Chondrocyte (in vitro differentiated cells): ENCODE measurements around the gene CASK. TPM values are rescaled to one million over a fixed set of nuclear protein-coding genes. Genes with fewer than 3 reads are reported as not detected.
A peak's percentile ranks its signal among the peaks of the same experiment; 100 is the strongest.

Experiments used
- DNase-seq: peaks from one replicate; pipeline ENCODE4 v3.0.0; 2021; ENCODE audit warnings: mixed read lengths, low spot score
- H3K27ac Mint-ChIP-seq: one replicate; pipeline ENCODE4 v1.8.0; 2021; ENCODE audit warnings: mild to moderate bottlenecking, moderate library complexity, mixed read lengths; ENCODE audit not compliant: unreplicated experiment
- H3K27me3 Mint-ChIP-seq: 2 replicates; pipeline ENCODE4 v1.8.0; 2021; ENCODE audit warnings: low read depth, mixed read lengths
- H3K36me3 Mint-ChIP-seq: 2 replicates; pipeline ENCODE4 v1.8.0; 2021; ENCODE audit warnings: low read depth, mixed read lengths
- H3K4me1 Mint-ChIP-seq: 2 replicates; pipeline ENCODE4 v1.8.0; 2021; ENCODE audit warnings: low read depth, mild to moderate bottlenecking, mixed read lengths
- H3K4me3 Mint-ChIP-seq: one replicate; pipeline ENCODE4 v1.8.0; 2021; ENCODE audit warnings: mild to moderate bottlenecking, moderate library complexity, mixed read lengths; ENCODE audit not compliant: unreplicated experiment
- H3K9me3 Mint-ChIP-seq: 2 replicates; pipeline ENCODE4 v1.8.0; 2021; ENCODE audit warnings: low read depth, mixed read lengths
- total RNA-seq: library from RNA; stranded (reverse); gene quantifications from 3 replicates; pipeline ENCODE4 v1.2.1, GENCODE V29; 2021
- TF ChIP-seq, protein P1 (sequence below): fragments of 200-600 bp; sonication (generic); IDR thresholded peaks from 2 replicates; pipeline ENCODE4 v1.5.0; 2021; ENCODE audit warnings: antibody characterized with exemption, mild to moderate bottlenecking, moderate library complexity

Gene CASK
- total RNA-seq, 1 donor from 2014 or later: 44.9 TPM

DNA sequence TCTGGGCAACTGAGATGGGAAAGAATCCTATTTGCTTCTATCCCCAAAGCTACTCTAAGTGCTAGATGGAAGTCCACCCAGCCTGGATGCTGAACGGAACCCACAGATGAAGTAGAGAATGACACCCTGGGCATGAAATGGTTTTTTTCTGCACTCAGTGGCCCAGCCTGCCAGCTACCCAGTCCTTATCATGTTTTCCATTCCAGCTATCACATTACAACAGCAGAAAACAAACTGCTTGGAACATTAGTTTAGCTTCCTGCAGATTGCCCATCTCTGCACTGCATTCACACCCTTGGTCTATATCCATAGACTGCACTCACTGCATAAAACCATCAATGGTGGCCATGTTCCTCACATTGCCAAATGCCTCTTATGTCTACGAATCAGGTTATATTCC is 397.1 kb downstream of the CASK start:
- H3K4me3 Mint-ChIP-seq: no peak overlapping the region
- TF ChIP-seq, protein P1, sequence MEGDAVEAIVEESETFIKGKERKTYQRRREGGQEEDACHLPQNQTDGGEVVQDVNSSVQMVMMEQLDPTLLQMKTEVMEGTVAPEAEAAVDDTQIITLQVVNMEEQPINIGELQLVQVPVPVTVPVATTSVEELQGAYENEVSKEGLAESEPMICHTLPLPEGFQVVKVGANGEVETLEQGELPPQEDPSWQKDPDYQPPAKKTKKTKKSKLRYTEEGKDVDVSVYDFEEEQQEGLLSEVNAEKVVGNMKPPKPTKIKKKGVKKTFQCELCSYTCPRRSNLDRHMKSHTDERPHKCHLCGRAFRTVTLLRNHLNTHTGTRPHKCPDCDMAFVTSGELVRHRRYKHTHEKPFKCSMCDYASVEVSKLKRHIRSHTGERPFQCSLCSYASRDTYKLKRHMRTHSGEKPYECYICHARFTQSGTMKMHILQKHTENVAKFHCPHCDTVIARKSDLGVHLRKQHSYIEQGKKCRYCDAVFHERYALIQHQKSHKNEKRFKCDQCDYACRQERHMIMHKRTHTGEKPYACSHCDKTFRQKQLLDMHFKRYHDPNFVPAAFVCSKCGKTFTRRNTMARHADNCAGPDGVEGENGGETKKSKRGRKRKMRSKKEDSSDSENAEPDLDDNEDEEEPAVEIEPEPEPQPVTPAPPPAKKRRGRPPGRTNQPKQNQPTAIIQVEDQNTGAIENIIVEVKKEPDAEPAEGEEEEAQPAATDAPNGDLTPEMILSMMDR: no peak
- peaks cover 18% of the 10 kb centered on the region for H3K4me1 Mint-ChIP-seq
- H3K27ac Mint-ChIP-seq: no peak overlapping the region
- H3K27me3 Mint-ChIP-seq: no peaks in the 10 kb centered on the region
- H3K9me3 Mint-ChIP-seq: no peaks in the 10 kb centered on the region
- H3K36me3 Mint-ChIP-seq: peaks cover 9% of the 10 kb centered on the region
- no peak for DNase-seq

DNA sequence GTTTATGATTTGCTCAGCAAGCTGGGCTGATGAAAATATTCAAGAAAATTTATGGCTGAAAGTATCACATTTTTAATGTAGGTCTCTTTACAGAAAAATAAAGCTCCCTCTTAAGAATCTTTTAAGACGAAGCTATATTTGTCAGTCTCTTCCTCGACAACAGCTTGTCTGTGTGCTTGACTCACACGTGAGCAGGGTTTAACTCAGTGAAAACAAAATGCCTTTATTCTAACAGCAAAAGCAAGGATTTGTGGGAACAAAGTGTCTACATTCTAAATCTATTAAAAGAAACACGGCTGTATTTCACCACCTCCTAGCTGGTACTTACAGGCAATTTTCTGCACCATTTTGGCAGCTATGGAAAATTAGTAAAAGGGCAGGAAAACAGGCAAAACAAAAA is 400.7 kb downstream of the CASK start:
- H3K27ac Mint-ChIP-seq: peak overlapping the region; percentile 52

DNA sequence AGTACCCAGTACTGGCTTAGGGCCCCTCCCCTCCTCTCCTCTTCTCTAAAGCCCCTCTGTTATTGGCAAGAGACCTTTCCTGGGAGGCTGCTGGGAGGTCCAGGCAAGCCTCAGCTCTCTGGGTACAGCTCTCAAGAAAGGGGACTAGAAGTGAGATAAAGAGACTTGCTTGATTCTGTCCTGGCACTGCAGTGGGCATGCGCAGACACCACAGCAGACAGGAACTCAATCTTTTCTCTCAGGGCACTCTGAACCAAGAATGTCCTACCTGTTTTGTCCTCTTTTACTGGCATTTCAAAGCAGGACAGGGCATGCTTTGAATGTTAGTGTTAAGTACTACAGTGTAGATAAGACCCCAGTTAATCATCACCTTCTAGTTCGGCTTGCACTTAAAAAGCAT is 401.3 kb downstream of the CASK start:
- Mint-ChIP-seq H3K27ac (no peak overlapping the region), H3K9me3 (no peaks in the 10 kb centered on the region), H3K36me3 (peaks cover 2% of the 10 kb centered on the region), H3K27me3 (no peaks in the 10 kb centered on the region), H3K4me3 (no peak overlapping the region), H3K4me1 (peaks cover 30% of the 10 kb centered on the region)
- TF ChIP-seq, protein P1: no peak
- DNase-seq: no peak

More for the DNA sequence above, 400.7 kb downstream of the CASK start:
- H3K4me1 Mint-ChIP-seq: peaks cover 32% of the 10 kb centered on the region
- H3K27me3 Mint-ChIP-seq: no peaks in the 10 kb centered on the region
- H3K9me3 Mint-ChIP-seq: no peaks in the 10 kb centered on the region
- DNase-seq: no peak
- no peak overlapping the region for H3K4me3 Mint-ChIP-seq
- TF ChIP-seq, protein P1: no peak
- peaks cover 2% of the 10 kb centered on the region for H3K36me3 Mint-ChIP-seq

DNA sequence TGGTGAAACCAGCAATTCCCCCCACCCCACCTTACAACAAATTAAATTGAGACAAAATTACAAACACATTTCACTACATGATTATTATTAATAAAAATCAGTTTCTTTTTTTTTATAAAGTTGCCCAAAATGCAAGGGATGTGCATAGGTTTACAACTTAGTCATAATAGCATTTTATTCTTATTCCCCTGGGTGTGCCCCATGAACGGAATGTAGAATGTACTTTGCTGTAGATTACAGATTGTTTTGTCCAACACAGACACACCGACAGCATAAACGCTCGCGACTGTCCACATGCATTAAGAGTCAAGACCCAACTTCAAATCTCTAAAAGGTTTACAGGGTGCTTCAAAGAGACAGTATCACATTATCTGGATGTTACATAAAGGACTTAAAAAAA is 403.9 kb downstream of the CASK start:
- TF ChIP-seq, protein P1: no peak
- H3K9me3 Mint-ChIP-seq: no peaks in the 10 kb centered on the region
- H3K36me3 Mint-ChIP-seq: peaks cover 2% of the 10 kb centered on the region
- H3K4me1 Mint-ChIP-seq: peaks cover 27% of the 10 kb centered on the region
- H3K27ac Mint-ChIP-seq: no peak overlapping the region
- H3K27me3 Mint-ChIP-seq: no peaks in the 10 kb centered on the region
- DNase-seq: no peak
- no peak overlapping the region for H3K4me3 Mint-ChIP-seq

DNA sequence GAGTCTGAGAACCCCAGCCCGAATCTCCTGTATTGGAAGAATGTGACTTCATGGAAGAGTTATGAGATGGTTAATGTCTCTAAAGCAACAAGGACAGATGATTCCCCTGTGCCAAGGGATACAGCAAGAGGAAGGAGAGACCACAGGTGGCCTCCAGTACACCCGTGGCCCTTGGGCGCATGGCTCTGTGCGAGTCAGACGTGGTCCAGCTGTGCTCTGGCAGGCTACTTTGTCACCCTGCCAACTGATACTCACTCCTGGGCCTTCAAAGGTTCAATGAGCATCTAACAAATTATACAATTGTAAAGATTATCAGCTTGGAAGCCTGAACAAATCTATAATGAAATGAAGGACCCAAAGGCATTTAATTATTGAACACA is 404.5 kb downstream of the CASK start:
- no peak overlapping the region for H3K4me3 Mint-ChIP-seq
- H3K36me3 Mint-ChIP-seq: peaks cover 2% of the 10 kb centered on the region
- no peak for DNase-seq
- H3K27ac Mint-ChIP-seq: no peak overlapping the region
- TF ChIP-seq, protein P1: no peak
- H3K27me3 Mint-ChIP-seq: no peaks in the 10 kb centered on the region
- peaks cover 27% of the 10 kb centered on the region for H3K4me1 Mint-ChIP-seq
- no peaks in the 10 kb centered on the region for H3K9me3 Mint-ChIP-seq
